Adipocyte (in vitro differentiated cells): ENCODE data around the gene SUFU.
A peak's percentile ranks its signal among the peaks of the same experiment; 100 is the strongest.

Experiments used
- DNase-seq: peaks from one replicate; pipeline ENCODE4 v3.0.0-alpha.2; 2015; ENCODE audit warnings: low read depth
- H3K27me3 ChIP-seq: replicated peaks from 2 replicates; pipeline ENCODE4 v1.7.0; 2013; ENCODE audit warnings: mild to moderate bottlenecking, low read length, moderate library complexity; ENCODE audit not compliant: control insufficient read depth, insufficient read depth
- H3K36me3 ChIP-seq: 2 replicates; pipeline ENCODE4 v1.7.0; 2013; ENCODE audit warnings: low read length, mild to moderate bottlenecking, moderate library complexity; ENCODE audit not compliant: control insufficient read depth, insufficient read depth, severe bottlenecking
- H3K4me1 ChIP-seq: 2 replicates; pipeline ENCODE4 v1.7.0; 2013; ENCODE audit warnings: mild to moderate bottlenecking, low read length, moderate library complexity; ENCODE audit not compliant: control insufficient read depth, insufficient read depth
- H3K4me3 ChIP-seq: 2 replicates; pipeline ENCODE4 v1.7.0; 2013; ENCODE audit warnings: mild to moderate bottlenecking, low read length, moderate library complexity
- H3K9ac ChIP-seq: 2 replicates; pipeline ENCODE4 v1.7.0; 2013; ENCODE audit warnings: mild to moderate bottlenecking, low read length, moderate library complexity
- H3K9me3 ChIP-seq: 2 replicates; pipeline ENCODE4 v1.7.0; 2013; ENCODE audit warnings: mild to moderate bottlenecking, low read length, moderate library complexity; ENCODE audit not compliant: control insufficient read depth

SUFU gene

GRCh38 chr10:102624751-102625645, 121.2 kb downstream of the SUFU start:
- Histone ChIP-seq H3K27me3 (no peaks in the 10 kb centered on the region), H3K9ac (no peak overlapping the region), H3K4me3 (no peak overlapping the region), H3K36me3 (no peaks in the 10 kb centered on the region), H3K9me3 (no peaks in the 10 kb centered on the region), H3K4me1 (peaks cover 84% of the 10 kb centered on the region)
- DNase-seq: peak; percentile 29

DNA sequence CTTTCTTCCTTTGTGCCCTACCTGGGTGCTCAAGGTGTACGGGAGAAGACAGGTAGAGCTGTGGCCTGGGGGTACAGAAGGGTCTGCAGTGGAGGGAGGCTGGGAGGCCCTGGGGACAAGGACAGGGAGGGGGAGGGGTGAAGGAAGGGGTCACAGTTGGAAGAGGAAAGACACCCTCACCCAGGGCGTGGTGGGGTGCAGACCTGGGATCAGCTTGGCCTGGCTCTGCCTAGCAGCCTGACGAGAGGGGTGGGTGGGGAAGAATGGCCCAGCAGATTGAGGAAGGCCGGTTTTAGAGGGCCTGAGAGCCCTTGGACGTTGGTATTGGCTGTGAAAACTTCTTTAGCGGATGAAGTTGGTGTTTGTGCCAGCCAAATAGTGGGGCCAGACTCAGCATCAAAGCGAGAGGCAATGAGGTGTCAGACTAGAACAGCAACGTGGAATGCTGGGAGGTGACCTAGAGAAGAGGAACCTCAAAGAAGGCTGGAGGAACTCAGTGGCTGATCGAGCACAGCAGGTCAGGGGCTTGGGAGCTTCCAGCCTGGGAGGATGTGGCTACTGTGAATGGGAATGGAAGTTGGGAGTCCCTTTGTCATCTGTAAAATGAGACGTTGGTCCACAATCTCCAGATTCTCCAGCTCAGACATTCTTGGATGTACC, 122.4 kb downstream of the SUFU start:
- H3K9me3 ChIP-seq: no peaks in the 10 kb centered on the region
- peaks cover 84% of the 10 kb centered on the region for H3K4me1 ChIP-seq
- no peaks in the 10 kb centered on the region for H3K36me3 ChIP-seq
- DNase-seq: no peak
- no peaks in the 10 kb centered on the region for H3K27me3 ChIP-seq
- H3K4me3 ChIP-seq: no peak overlapping the region
- H3K9ac ChIP-seq: no peak overlapping the region

DNA sequence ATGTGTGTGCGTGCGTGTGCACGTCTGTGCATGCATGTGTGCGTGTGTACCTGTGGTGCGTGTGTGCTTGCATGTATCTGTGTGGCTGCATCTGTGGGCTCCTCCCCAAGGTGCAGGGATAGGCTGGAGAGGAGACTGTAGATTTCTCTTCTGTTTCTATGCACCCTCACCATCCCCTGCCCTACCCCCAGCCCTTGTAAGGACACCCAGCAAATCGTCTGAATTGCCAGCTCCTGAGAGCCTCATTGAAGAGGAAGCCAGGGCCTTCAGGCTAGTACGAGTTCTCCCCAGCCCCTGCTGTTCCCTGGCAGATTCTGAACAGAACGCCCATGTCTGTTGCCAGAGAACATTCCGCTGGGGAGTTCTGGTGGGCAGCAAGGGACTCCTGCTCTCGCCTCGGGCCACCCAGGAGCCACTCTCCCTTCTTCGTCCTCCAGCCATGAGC, 123.5 kb downstream of the SUFU start:
- DNase-seq: no peak
- Histone ChIP-seq H3K4me1 (peaks cover 85% of the 10 kb centered on the region), H3K9me3 (no peaks in the 10 kb centered on the region), H3K36me3 (no peaks in the 10 kb centered on the region), H3K27me3 (no peaks in the 10 kb centered on the region), H3K4me3 (peak overlapping the region; percentile 1), H3K9ac (peak overlapping the region; percentile 85)

DNA sequence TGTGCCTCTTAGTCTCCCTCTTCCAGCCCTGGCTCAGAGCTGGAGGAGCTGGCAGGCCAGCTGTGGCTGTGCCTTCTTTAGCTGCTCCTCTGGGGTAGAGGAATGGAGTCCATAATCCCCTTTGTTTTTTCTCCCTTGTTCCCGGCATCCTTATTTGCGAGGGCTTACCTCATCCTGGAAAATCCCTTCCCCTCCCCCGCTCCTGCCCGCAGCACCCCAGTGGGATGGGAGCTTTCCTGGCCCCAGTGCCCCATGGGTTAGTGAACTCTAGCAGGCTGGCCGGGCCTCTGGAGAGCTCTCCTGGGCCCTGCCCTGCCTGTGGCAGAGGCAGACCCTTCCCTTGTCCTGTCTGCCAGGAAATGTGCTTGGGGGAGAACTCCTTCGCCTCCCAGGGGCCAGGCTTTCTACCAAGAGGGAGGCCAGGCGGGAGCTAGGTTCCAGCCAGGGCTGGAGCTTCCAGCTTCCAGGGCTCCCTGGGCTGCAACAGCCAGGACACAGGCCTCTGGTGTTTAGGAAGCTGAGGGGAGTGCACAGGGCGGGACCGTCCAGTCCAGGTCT, 124.0 kb downstream of the SUFU start:
- Histone ChIP-seq H3K9me3 (no peaks in the 10 kb centered on the region), H3K4me3 (peak overlapping the region; percentile 7), H3K36me3 (no peaks in the 10 kb centered on the region), H3K27me3 (no peaks in the 10 kb centered on the region), H3K4me1 (peaks cover 90% of the 10 kb centered on the region), H3K9ac (peak overlapping the region; percentile 85)
- peak; percentile 72 for DNase-seq

DNA sequence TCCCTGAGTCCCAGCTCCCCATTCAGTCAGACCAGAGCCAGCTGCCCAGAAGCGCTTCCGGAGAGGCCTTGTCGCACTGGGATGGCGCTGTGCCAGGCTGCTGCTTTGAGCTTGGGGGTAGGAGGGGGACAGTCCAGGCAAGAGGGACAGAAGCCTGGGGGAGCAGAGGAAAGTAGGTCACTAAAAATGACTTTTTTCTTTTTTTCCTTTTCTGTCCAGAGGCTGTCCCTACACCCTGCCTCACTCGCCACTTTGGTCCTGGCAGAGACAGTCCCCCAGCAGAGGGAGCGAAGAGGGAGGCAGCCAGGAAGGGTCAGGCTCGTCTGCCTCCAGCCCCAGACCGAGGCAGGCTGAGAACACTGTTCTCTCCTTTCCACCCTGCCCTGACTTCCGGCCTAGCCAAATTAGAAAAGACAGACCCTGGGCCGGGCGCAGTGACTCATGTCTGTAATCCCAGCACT, 124.7 kb downstream of the SUFU start:
- Histone ChIP-seq H3K27me3 (no peaks in the 10 kb centered on the region), H3K4me1 (peaks cover 92% of the 10 kb centered on the region), H3K4me3 (peak overlapping the region; percentile 7), H3K36me3 (no peaks in the 10 kb centered on the region), H3K9ac (peak overlapping the region; percentile 85), H3K9me3 (no peaks in the 10 kb centered on the region)
- DNase-seq: peak; percentile 35

- no peaks in the 10 kb centered on the region for H3K27me3 ChIP-seq
- no peaks in the 10 kb centered on the region for H3K36me3 ChIP-seq
- H3K4me3 ChIP-seq: peak overlapping the region; percentile 2
- peaks cover 91% of the 10 kb centered on the region for H3K4me1 ChIP-seq
- DNase-seq: peak; percentile 77
- peak overlapping the region; percentile 85 for H3K9ac ChIP-seq
- H3K9me3 ChIP-seq: no peaks in the 10 kb centered on the region
Observed at GRCh38 chr10:102629661-102630614, 126.2 kb downstream of the SUFU start.

DNA sequence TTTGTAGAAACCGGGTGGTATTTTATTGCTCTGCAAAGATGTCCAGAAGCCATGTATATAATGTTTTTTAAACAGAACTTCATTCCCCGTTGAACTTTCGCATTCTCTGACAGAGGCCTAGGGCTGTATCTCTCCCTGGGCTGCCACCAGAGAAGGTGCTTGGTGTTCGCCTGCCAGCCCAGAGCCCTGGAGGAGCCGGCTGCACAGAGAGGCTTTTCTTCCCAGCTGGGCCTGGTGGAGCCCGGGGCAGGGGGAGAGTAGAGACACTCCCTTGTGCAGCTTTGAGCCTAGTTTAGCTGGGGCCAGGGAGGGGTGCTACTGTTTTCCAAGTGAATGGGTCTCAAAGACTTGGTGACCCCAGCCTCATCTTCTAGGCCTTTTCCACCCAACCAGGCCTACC, 126.9 kb downstream of the SUFU start:
- peak overlapping the region; percentile 73 for H3K9ac ChIP-seq
- H3K36me3 ChIP-seq: no peaks in the 10 kb centered on the region
- H3K27me3 ChIP-seq: no peaks in the 10 kb centered on the region
- H3K4me3 ChIP-seq: no peak overlapping the region
- no peak for DNase-seq
- H3K4me1 ChIP-seq: peaks cover 84% of the 10 kb centered on the region
- H3K9me3 ChIP-seq: no peaks in the 10 kb centered on the region

DNA sequence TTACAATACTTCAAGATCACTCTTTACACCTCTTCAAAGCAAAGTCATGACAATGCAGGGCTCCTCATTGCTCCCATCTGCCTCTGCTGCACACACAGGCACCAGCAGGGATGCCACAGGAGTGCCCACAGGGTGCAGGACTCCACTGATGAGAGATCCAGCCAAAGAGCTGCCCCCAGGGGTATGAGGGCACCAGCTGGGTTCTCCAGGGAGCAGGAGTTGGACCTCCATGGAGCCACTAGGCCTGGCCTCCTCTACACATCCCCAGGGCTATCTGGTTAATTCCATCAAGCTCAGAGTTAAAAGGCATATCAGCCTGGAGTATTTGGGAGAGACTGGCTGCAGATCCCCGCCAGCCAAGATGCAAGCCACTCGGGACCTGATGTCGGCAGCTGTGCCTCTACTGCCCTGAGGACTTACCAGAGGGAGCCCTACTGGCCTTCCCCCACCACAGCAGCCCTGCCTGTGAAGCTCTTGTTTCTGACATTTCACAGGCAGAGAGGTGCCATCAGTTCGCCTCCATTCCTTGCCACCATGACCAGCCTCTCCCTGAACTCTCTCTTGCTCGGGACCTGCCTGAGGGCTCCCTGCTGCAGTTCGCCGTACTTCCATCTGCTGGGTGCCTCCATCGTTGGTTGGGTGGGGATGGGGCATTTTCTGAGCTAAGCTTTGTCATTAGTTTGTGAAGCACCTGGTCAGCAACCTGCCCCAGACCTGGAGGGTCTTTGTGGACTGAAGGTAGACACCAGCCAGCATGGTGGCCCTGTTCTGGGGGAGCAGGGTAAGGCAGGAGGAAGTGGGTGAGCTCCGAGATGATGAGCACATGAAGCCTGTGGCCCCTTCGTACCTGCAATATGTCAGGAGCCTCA, 128.0 kb downstream of the SUFU start:
- Histone ChIP-seq H3K9ac (peak overlapping the region; percentile 89), H3K4me1 (peaks cover 76% of the 10 kb centered on the region), H3K4me3 (peak overlapping the region; percentile 47), H3K36me3 (no peaks in the 10 kb centered on the region), H3K9me3 (no peaks in the 10 kb centered on the region), H3K27me3 (no peaks in the 10 kb centered on the region)
- DNase-seq: no peak

- Histone ChIP-seq H3K4me1 (peaks cover 68% of the 10 kb centered on the region), H3K9me3 (no peaks in the 10 kb centered on the region), H3K36me3 (no peaks in the 10 kb centered on the region), H3K27me3 (no peaks in the 10 kb centered on the region), H3K9ac (peak overlapping the region; percentile 89), H3K4me3 (peak overlapping the region; percentile 47)
- DNase-seq: peak; percentile 38
Observed at GRCh38 chr10:102632394-102633111, 128.8 kb downstream of the SUFU start.
